H1 (cell line): ENCODE data around the gene OR5K2. TPM values are rescaled to one million over a fixed set of nuclear protein-coding genes. Genes with fewer than 3 reads are reported as not detected.

Experiments
- CTCF ChIA-PET: fragments of 300-600 bp; sonication (Branson Sonifier 250); formaldehyde crosslinking; loops from one replicate; lab custom pipeline; 2021; ENCODE audit not compliant: partially characterized antibody; lab: Charles Lee
- POLR2A ChIA-PET: fragments of 300-600 bp; sonication (Branson Sonifier 250); formaldehyde crosslinking; loops from one replicate; lab custom pipeline; 2021; ENCODE audit warnings: inconsistent platforms; ENCODE audit not compliant: partially characterized antibody; lab: Charles Lee
- DNase-seq, 2 experiments: peaks; one replicate each; pipeline versions ENCODE4 v3.0.0 to v3.0.0-alpha.2; 2010 to 2022; ENCODE audit warnings: low spot score in 2 of 2, low read depth in 1 of 2, mixed read lengths in 1 of 2
- FAIRE-seq: peaks from 2 replicates; lab custom pipeline; 2011; peaks lifted over from hg19 to GRCh38; lab: Jason Lieb, UNC
- H2AFZ ChIP-seq: 2 replicates; pipeline ENCODE4 v1.8.1; 2012; ENCODE audit warnings: low read length, inconsistent platforms
- H2AK5ac ChIP-seq: 2 replicates; pipeline ENCODE4 v1.6.1; 2013; ENCODE audit warnings: low read depth, low read length
- H2BK120ac ChIP-seq: replicated peaks from 2 replicates; pipeline ENCODE3; 2013; ENCODE audit warnings: low read depth, low read length, inconsistent platforms
- H2BK12ac ChIP-seq: 2 replicates; pipeline ENCODE4 v1.6.1; 2013; ENCODE audit warnings: low read depth, low read length
- H2BK15ac ChIP-seq: 2 replicates; pipeline ENCODE4 v1.6.1; 2013; ENCODE audit warnings: low read length
- H2BK20ac ChIP-seq: 2 replicates; pipeline ENCODE4 v1.6.1; 2013; ENCODE audit warnings: low read length
- H2BK5ac ChIP-seq: 2 replicates; pipeline ENCODE4 v1.6.1; 2013; ENCODE audit warnings: low read depth, low read length
- H3K14ac ChIP-seq: 2 replicates; pipeline ENCODE4 v1.6.1; 2013; ENCODE audit warnings: inconsistent platforms; ENCODE audit not compliant: insufficient read length
- H3K18ac ChIP-seq: 2 replicates; pipeline ENCODE4 v1.6.1; 2013; ENCODE audit warnings: low read length; ENCODE audit errors: extremely low read depth
- H3K23ac ChIP-seq: 2 replicates; pipeline ENCODE4 v1.6.1; 2013; ENCODE audit warnings: inconsistent platforms; ENCODE audit not compliant: insufficient read length
- H3K23me2 ChIP-seq: 2 replicates; pipeline ENCODE4 v1.6.1; 2013; ENCODE audit warnings: low read depth, low read length
- H3K27ac ChIP-seq: 2 replicates; pipeline ENCODE4 v1.6.1; 2011; ENCODE audit warnings: low read depth, low read length, inconsistent platforms
- H3K27me3 ChIP-seq, 4 experiments: replicated peaks in 1 of 4; 1 replicate in 1 of 4; 2 replicates in 3 of 4; pipeline versions ENCODE4 v1.6.1 to v1.8.1; 2011 to 2013; ENCODE audit warnings: low read length in 3 of 4, mild to moderate bottlenecking in 3 of 4, inconsistent platforms in 2 of 4, mixed read lengths in 2 of 4, moderate library complexity in 1 of 4; ENCODE audit not compliant: control insufficient read depth in 3 of 4, insufficient read depth in 3 of 4; ENCODE audit errors: extremely low read depth in 1 of 4
- H3K36me3 ChIP-seq, 4 experiments: 2 replicates each; pipeline versions ENCODE4 v1.6.1 to v1.8.1; 2011 to 2013; ENCODE audit warnings: mild to moderate bottlenecking in 4 of 4, low read length in 3 of 4, moderate library complexity in 2 of 4, control low read depth in 1 of 4, inconsistent platforms in 1 of 4; ENCODE audit not compliant: insufficient read depth in 4 of 4, control insufficient read depth in 2 of 4
- H3K4ac ChIP-seq: replicated peaks from 2 replicates; pipeline ENCODE3; 2013; ENCODE audit warnings: low read length, low read depth, mixed read lengths, inconsistent platforms; ENCODE audit not compliant: insufficient read length
- H3K4me1 ChIP-seq, 4 experiments: replicated peaks in 1 of 4; 1 replicate in 1 of 4; 2 replicates in 3 of 4; pipeline versions ENCODE4 v1.6.1 to v1.8.1; 2011 to 2013; ENCODE audit warnings: low read length in 3 of 4, inconsistent platforms in 2 of 4, mixed read lengths in 1 of 4; ENCODE audit not compliant: insufficient read depth in 4 of 4, control insufficient read depth in 3 of 4
- H3K4me2 ChIP-seq, 2 experiments: 2 replicates each; pipeline versions ENCODE4 v1.6.1 to v1.8.1; 2011 to 2013; ENCODE audit warnings: low read depth in 2 of 2, low read length in 2 of 2, control low read depth in 1 of 2, inconsistent platforms in 1 of 2, mild to moderate bottlenecking in 1 of 2; ENCODE audit not compliant: insufficient read depth in 1 of 2
- H3K4me3 ChIP-seq, 4 experiments: fragments of 200-600, 300-600 bp in 1 of 4; sonication (generic), shearing (Covaris generic), sonication (Bioruptor Twin) in 1 of 4; 2 replicates each; pipeline versions ENCODE4 v1.5.1 to v1.8.1; 2011 to 2016; ENCODE audit warnings: low read length in 4 of 4, low read depth in 3 of 4, control low read depth in 2 of 4, inconsistent platforms in 2 of 4, mild to moderate bottlenecking in 2 of 4, mixed read lengths in 1 of 4, moderate library complexity in 1 of 4; ENCODE audit not compliant: insufficient read depth in 2 of 4; ENCODE audit errors: extremely low read depth in 1 of 4
- H3K56ac ChIP-seq: replicated peaks from 2 replicates; pipeline ENCODE3; 2013; ENCODE audit warnings: low read depth, mild to moderate bottlenecking, mixed read lengths, low read length, inconsistent platforms; ENCODE audit not compliant: insufficient read length
- H3K79me1 ChIP-seq: 2 replicates; pipeline ENCODE4 v1.6.1; 2013; ENCODE audit warnings: low read depth, low read length, control low read depth
- H3K79me2 ChIP-seq, 2 experiments: 2 replicates each; pipeline versions ENCODE4 v1.6.1 to v1.8.1; 2012 to 2013; ENCODE audit warnings: low read length in 2 of 2, mild to moderate bottlenecking in 2 of 2, inconsistent platforms in 1 of 2; ENCODE audit not compliant: insufficient read depth in 2 of 2, control insufficient read depth in 1 of 2
- H3K9ac ChIP-seq, 4 experiments: replicated peaks in 1 of 4; 1 replicate in 1 of 4; 2 replicates in 3 of 4; pipeline versions ENCODE4 v1.6.1 to v1.8.1; 2011 to 2013; ENCODE audit warnings: low read depth in 3 of 4, low read length in 3 of 4, control low read depth in 2 of 4, mild to moderate bottlenecking in 2 of 4, moderate library complexity in 2 of 4, inconsistent platforms in 1 of 4; ENCODE audit errors: extremely low read depth in 1 of 4
- H3K9me3 ChIP-seq, 2 experiments: 2 replicates each; pipeline versions ENCODE4 v1.6.1 to v1.8.1; 2012 to 2013; ENCODE audit warnings: mild to moderate bottlenecking in 2 of 2, moderate library complexity in 2 of 2, control low read depth in 1 of 2, inconsistent platforms in 1 of 2, low read depth in 1 of 2, low read length in 1 of 2, mixed read lengths in 1 of 2; ENCODE audit not compliant: insufficient read depth in 2 of 2
- H4K20me1 ChIP-seq, 2 experiments: replicated peaks in 1 of 2; 2 replicates each; pipeline versions ENCODE3 to v1.8.1; 2011 to 2013; ENCODE audit warnings: inconsistent platforms in 2 of 2, low read length in 2 of 2, mild to moderate bottlenecking in 1 of 2; ENCODE audit not compliant: insufficient read depth in 2 of 2, control insufficient read depth in 1 of 2
- H4K5ac ChIP-seq: 2 replicates; pipeline ENCODE4 v1.6.1; 2013; ENCODE audit warnings: low read length, low read depth, mixed read lengths, inconsistent platforms; ENCODE audit not compliant: insufficient read length
- H4K8ac ChIP-seq: 2 replicates; pipeline ENCODE4 v1.8.0; 2013; ENCODE audit warnings: mild to moderate bottlenecking, moderate library complexity, low read length, inconsistent platforms; ENCODE audit not compliant: insufficient read depth; ENCODE audit errors: extremely low read depth
- H4K91ac ChIP-seq: replicated peaks from 2 replicates; pipeline ENCODE3; 2013; ENCODE audit warnings: low read length, mixed read lengths, inconsistent platforms; ENCODE audit not compliant: insufficient read length
- JUN ChIP-seq: IDR thresholded peaks from 2 replicates; pipeline ENCODE4 v1.6.1; 2011; ENCODE audit warnings: low read depth, mild to moderate bottlenecking, improper control_type of control experiment, low read length
- JUND ChIP-seq: IDR thresholded peaks from 2 replicates; pipeline ENCODE4 v1.6.1; 2011; ENCODE audit warnings: mild to moderate bottlenecking, improper control_type of control experiment, low read length
- RAD21 ChIP-seq, 2 experiments: IDR thresholded peaks in 1 of 2; conservative IDR thresholded peaks in 1 of 2; 2 replicates each; pipeline ENCODE4 v1.6.1; 2011; ENCODE audit warnings: low read depth in 2 of 2, low read length in 2 of 2, improper control_type of control experiment in 1 of 2, inconsistent platforms in 1 of 2, mild to moderate bottlenecking in 1 of 2, moderate library complexity in 1 of 2
- RFX5 ChIP-seq: IDR thresholded peaks from 2 replicates; pipeline ENCODE4 v1.6.1; 2011; ENCODE audit warnings: low read depth, low read length, improper control_type of control experiment, borderline replicate concordance
- SIX5 ChIP-seq: IDR thresholded peaks from 2 replicates; pipeline ENCODE4 v1.6.1; 2011; ENCODE audit warnings: mild to moderate bottlenecking, low read depth, low read length
- SP2 ChIP-seq: IDR thresholded peaks from 2 replicates; pipeline ENCODE4 v1.6.1; 2012; ENCODE audit warnings: mild to moderate bottlenecking, low read length, inconsistent platforms
- TEAD4 ChIP-seq: IDR thresholded peaks from 2 replicates; pipeline ENCODE4 v1.6.1; 2012; ENCODE audit warnings: low read depth, low read length, inconsistent platforms, mixed read lengths
- YY1 ChIP-seq: IDR thresholded peaks from 2 replicates; pipeline ENCODE4 v1.6.1; 2011; ENCODE audit warnings: low read depth, mild to moderate bottlenecking, low read length
- WGBS, 2 experiments: shearing (Covaris generic) in 1 of 2; methylation state at CpG; one replicate each; pipeline versions ENCODE4 v1.1.6 to v1.1.7; 2013 to 2015; ENCODE audit warnings: low lambda C conversion rate in 2 of 2, mixed read lengths in 2 of 2, inconsistent platforms in 1 of 2, low coverage in 1 of 2, missing lambda C conversion rate in 1 of 2; ENCODE audit not compliant: insufficient replicate concordance in 2 of 2, insufficient coverage in 1 of 2, insufficient read length in 1 of 2; ENCODE audit errors: extremely low coverage in 1 of 2, missing lambda C conversion rate in 1 of 2; 5-methylcytosine and 5-hydroxymethylcytosine counted together
- polyA plus RNA-seq, 7 experiments: library from polyadenylated mRNA; depleted of rRNA in 3 of 7; stranded (reverse) in 5 of 7; unstranded in 2 of 7; fragments of >200 nt in 5 of 7; fragments of 200-250 nt in 2 of 7; gene quantifications; 1 replicate in 5 of 7; 2 replicates in 1 of 7; 4 replicates in 1 of 7; pipeline versions ENCODE4 v1.2.1 to v1.2.3, GENCODE V29; 2011 to 2013; ENCODE audit warnings: missing spikeins in 2 of 7, mixed read lengths in 2 of 7
- total RNA-seq: library from RNA; stranded (reverse); fragmentation: NEBNext Ultra II Directional; extraction: Animal tissue kit (Norgen Biotek cat#: 25700); gene quantifications from 2 replicates; pipeline ENCODE4 v1.2.1, GENCODE V29; 2021
- TF ChIP-seq, protein P1 (sequence below): IDR thresholded peaks from 2 replicates; pipeline ENCODE4 v1.6.1; 2012; ENCODE audit warnings: inconsistent platforms

Gene OR5K2
- total and polyA plus RNA-seq, 2 of the 8 experiments (the other 6 are each of a cell fraction or from before 2014, with no cell fraction given): not detected

DNA sequence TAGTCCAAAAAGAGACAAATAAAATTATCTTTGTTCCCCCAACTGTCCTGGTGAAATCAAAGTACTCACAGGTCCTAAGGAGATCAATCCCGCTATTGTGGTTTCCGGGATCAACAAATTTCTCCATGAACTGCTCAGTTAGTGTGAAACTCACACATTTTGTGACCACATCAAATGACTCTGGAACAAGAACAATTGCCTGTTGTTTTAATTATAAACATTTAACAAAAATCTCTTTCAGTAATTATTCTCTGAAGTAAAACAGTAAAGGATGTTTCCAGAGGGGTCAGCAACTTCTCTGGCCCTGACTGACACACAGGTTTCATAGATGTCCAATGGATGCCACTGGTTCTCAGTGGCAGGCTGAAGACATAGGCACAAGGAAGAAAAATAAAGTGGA, 21.3 kb downstream of the OR5K2 start:
- Histone ChIP-seq H3K14ac (no peak overlapping the region), H2AK5ac (no peak overlapping the region), H3K79me1 (peaks cover 3% of the 10 kb centered on the region), H3K36me3 (peaks cover 3 to 41% (median 14%) of the 10 kb centered on the region in 4 experiments; a peak in 5 of 8 replicates), H3K56ac (no peak overlapping the region), H3K4me2 (no peak overlapping the region), H3K79me2 (peaks cover 8 to 40% of the 10 kb centered on the region in 2 experiments; a peak in 3 of 4 replicates), H2BK120ac (no peak overlapping the region), H3K4ac (no peak overlapping the region), H4K20me1 (no peaks in the 10 kb centered on the region), H2BK5ac (no peak overlapping the region), H3K18ac (no peak overlapping the region), H3K4me1 (peaks cover 0 to 3% (median 1%) of the 10 kb centered on the region in 4 experiments; a peak in 2 of 7 replicates), H3K23ac (no peak overlapping the region), H3K27ac (no peak overlapping the region), H4K91ac (no peak overlapping the region), H3K4me3 (no peak overlapping the region), H3K23me2 (peaks cover 5% of the 10 kb centered on the region), H3K9ac (no peak overlapping the region), H2BK12ac (no peak overlapping the region), H4K8ac (no peak overlapping the region), H2AFZ (no peak overlapping the region), H2BK20ac (no peak overlapping the region), H4K5ac (no peak overlapping the region), H2BK15ac (no peak overlapping the region), H3K27me3 (no peaks in the 10 kb centered on the region), H3K9me3 (no peaks in the 10 kb centered on the region)
- ChIA-PET CTCF (no interaction called here), POLR2A (no interaction called here)
- DNase-seq: no peak
- FAIRE-seq: no peak
- TF ChIP-seq TEAD4 (no peak), RAD21 (IDR thresholded peaks at IDR 0.05 in 1 of 2, conservative IDR thresholded peaks at IDR 0.05 in 1 of 2; ENCODE audit: low read depth in 2 of 2, low read length in 2 of 2) (no peak), JUND (no peak), RFX5 (no peak), SIX5 (no peak), JUN (no peak), SP2 (no peak), YY1 (no peak)
- TF ChIP-seq, protein P1, sequence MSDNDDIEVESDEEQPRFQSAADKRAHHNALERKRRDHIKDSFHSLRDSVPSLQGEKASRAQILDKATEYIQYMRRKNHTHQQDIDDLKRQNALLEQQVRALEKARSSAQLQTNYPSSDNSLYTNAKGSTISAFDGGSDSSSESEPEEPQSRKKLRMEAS: no peak
- WGBS, 2 experiments: 97% methylated on average over 2 of the region's 2 CpGs; no CpG with 5 or more reads in 1 of the 2 experiments
